ENCODE data around the gene ADAM15.

The ADAM15 gene

DNA sequence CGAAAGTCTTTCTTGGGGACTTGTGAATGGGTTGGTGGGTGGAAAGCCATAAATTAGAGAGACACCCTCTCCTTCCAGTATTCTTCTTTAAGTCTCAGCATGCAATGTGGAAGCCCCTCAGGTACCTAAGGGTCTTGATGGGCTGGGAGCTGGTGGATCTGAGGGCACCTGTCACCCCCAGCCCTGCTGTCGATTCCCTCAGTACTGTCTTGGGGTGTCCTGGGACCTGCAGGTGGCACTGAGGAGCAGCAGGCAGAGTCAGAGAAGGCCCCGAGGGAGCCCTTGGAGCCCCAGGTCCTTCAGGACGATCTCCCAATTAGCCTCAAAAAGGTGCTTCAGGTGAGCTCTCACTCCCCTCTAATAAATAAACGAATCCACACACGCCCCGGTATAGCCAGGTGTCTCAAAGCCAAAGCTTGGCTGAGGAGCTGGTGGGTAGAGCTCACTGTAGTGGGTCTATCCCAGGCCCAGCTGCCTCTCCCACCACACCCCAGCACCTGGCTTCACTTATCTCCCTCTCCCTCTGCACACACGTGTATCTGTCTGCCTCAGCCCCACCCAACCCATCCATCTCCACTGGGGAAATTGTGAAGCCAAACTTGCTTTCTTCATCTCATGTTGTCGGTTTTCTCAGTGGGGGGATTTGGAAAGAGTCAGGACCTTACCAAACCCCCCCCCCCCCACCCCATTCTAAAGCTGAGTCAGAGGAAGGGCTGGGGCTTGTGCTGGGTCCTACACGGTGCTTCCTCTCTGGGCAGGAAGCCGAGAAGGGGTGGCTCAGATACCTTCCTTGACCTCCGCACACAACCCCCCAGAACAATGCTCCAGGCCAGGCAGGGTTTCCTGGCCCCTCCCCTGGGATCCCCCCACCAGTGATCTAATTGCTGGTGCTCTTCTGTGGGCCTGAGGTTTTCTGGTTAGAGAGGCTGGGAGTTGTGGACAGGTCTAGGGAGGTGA lies 1.6 kb downstream of the ADAM15 start:
- DNase-seq = no peak

DNA sequence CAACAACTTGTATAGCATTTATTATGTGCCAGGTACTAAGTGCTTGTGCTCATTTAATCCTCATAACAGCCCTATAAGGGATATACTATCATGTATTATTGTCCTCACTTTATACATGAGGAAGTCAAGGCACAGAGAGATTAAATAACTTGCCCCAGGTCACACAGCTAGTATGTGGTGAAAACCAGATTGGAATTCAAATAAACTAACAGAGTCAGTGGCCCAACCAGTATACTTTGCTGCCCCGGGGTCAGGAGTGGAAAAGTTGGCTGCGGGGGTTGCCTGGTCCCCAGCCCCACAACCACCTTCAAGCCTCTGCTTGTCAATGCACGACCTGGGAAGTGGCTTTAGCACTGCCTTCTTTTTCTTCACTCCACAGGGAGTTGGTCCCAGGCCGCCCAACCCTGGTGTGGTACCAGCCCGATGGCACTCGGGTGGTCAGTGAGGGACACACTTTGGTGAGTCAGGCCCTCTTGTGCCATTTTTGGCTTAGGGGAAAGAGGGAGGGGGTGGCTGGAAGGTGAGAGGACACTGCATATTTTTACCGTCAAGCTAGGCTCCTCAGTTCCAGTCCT lies 2.5 kb downstream of the ADAM15 start:
- no peak for DNase-seq

DNA sequence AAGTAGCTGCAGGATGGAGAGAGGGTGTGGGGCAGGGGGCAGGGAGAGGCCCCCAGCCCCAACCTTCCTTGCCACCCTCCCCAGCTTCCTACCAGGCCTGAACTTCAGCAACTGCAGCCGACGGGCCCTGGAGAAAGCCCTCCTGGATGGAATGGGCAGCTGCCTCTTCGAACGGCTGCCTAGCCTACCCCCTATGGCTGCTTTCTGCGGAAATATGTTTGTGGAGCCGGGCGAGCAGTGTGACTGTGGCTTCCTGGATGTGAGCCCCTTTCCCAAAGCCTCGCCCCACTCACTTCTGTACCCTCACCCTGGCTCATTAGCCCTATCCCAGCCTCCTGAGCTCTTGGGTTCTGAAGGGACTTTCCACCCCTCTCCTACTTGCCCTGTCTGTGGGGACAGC lies 6.0 kb downstream of the ADAM15 start:
- no peak for DNase-seq

DNA sequence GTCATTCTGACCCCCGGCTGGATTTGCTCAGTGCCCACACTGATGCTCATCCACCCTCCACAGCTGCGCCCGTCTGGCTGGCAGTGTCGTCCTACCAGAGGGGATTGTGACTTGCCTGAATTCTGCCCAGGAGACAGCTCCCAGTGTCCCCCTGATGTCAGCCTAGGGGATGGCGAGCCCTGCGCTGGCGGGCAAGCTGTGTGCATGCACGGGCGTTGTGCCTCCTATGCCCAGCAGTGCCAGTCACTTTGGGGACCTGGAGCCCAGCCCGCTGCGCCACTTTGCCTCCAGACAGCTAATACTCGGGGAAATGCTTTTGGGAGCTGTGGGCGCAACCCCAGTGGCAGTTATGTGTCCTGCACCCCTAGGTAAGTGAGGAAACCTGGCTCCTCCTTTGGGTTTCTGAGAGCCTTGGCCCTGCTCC lies 6.7 kb downstream of the ADAM15 start:
- no peak for DNase-seq

DNA sequence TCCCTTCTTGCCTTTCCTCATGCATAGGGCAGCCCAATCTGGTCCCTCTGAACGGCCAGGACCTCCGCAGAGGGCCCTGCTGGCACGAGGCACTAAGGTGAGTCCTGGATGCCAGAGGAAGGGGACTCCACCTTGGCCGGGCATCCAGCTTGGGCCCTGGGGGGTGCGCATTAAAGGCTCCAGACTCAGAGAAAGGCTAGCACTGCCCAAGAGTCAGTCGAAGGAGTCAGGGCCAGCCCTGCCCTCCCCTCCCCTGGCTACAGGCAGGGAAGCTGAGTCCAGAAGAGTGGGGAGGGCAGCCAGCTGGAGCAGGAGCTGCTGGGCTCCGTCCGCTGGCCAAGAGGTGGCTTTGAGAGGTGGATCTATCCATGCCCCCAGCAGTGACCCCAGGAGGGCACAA lies 9.6 kb downstream of the ADAM15 start:
- no peak for DNase-seq

DNA sequence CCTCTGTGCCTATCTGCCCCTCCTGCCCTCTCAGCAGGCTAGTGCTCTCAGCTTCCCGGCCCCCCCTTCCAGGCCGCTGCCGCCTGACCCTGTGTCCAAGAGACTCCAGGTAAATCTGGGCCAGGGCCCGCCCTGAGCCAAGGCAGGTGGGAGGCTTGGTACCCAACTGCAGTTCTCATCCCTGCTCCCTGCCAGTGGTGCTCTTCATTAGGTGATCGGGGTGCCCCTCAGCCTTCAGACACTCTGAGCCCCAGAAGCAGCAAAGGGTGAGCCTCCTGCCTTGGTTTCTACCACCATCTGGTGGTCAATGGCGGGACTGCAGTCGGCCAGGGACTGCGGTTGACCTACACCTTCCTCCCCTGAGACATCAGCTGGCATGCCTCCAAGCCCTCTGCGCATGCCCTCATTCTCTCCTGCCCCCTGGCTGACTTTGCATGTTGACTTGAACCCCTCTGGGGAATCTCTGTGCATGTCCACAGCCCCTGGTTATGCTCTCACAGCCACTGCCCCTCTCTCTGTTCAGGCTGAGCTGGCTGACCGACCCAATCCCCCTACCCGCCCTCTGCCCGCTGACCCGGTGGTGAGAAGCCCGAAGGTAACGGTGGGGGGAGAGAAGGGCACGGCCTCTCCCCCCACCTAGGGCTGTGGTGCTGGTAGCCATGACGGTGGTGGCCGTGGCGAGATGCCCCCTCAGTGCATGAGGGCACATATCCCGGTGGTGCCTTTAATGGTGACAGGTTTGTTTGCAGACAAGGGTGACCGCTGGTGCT lies 10.4 kb downstream of the ADAM15 start:
- peak; percentile 96 for DNase-seq

DNA sequence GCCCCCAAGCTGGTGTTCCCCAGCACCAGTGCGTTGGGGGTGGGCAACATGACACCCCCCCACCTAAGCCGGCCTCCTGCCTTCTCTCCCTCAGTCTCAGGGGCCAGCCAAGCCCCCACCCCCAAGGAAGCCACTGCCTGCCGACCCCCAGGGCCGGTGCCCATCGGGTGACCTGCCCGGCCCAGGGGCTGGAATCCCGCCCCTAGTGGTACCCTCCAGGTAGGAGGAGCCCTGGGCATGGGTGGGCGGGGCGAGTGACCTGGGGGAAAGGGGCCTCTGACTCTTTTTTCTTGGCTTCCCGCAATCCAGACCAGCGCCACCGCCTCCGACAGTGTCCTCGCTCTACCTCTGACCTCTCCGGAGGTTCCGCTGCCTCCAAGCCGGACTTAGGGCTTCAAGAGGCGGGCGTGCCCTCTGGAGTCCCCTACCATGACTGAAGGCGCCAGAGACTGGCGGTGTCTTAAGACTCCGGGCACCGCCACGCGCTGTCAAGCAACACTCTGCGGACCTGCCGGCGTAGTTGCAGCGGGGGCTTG lies 11.1 kb downstream of the ADAM15 start:
- no peak for DNase-seq

DNA sequence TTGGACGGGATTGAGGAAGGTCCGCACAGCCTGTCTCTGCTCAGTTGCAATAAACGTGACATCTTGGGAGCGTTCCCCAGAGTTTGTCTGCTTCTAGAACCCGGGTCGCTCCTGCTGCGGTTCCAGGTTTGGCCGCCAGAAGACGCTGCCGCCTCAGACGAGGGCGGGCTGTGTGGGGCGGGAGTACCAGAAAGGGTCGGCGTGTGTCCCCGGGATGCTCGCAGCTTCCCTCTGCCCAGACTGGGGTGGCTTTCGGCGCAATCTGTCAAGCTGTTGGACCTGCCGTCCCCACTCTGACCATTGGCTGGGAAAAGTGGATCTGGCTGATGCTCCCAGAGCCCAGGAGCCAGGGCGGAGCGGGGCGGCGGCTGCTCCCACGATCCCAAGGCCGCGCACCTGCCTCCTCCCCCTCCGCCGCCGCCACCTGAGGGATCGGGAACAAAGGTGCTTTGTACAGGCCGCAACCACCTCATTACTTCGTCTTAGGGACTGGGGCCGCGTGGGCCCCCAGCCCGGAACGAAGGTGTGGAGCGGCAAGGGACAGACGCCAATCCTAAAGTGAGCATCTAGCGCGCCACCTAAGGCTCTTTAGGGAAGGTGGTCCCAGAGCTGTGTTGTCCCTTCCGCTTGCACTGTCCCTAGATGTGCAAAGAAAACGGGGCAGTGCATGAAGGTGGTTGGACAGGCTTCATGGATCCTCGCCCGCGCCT lies 11.7 kb downstream of the ADAM15 start:
- DNase-seq = peak; percentile 79

DNA sequence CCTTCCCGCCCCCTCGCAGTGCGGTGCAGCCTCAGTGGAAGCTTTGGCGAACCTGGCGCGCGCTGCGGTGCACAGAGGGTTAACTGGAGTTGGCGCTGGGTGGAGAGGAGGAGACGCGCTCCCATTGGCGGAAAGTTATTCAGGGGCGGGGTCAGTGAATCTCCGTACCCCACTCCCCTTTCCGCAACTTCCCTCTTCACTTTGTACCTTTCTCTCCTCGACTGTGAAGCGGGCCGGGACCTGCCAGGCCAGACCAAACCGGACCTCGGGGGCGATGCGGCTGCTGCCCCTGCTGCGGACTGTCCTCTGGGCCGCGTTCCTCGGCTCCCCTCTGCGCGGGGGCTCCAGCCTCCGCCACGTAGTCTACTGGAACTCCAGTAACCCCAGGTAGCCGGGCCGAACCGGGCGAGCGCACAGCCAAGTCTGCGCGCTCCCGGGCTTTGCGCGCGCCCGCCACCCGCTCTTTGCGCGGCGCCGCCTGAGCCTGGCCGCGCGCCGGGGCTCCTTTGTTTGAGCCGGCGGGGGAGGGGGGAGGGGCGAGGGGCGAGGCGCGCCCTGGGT lies 12.5 kb downstream of the ADAM15 start, which contains the start of gene EFNA4:
EFNA4 (plus strand) TSS at position 191 of the 561 bp plus-strand sequence; CDS start at position 275, 84 bp downstream.
- peak; percentile 89 for DNase-seq

DNA sequence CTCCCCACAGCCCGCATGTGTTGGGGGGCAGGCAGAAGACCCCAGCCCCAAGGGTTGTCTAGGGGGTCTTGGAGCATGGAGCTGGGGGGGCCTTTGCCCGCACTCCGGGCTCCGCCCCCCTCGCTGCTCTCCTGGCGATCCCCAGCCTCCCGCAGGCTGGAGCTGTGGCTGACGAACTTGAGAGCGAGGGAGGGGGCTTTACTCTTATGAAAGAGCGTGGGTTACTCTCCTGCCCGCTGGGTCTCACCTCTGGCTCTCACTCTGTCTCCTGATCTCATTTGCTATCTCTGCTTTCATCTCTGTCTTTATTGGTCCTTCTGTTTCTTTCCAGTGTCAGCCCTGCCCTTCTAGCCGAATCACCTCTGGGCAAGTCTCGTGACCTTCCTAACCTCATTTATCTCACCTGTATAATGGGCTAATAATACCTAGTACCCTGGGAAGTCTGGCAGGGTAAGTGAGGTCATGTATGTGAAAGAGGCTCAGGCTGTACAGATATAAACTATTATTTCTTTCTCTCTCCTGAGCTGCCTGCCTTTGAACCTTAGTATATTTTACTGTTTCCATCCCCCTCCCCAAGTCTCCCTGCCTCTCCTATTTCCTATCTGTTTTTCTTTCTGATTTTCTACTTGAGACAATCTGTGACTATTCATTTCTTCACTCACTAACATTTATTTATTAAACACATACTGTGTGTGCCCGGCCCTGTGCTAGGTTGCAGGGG lies 13.2 kb downstream of the ADAM15 start:
- peak; percentile 47 for DNase-seq

DNA sequence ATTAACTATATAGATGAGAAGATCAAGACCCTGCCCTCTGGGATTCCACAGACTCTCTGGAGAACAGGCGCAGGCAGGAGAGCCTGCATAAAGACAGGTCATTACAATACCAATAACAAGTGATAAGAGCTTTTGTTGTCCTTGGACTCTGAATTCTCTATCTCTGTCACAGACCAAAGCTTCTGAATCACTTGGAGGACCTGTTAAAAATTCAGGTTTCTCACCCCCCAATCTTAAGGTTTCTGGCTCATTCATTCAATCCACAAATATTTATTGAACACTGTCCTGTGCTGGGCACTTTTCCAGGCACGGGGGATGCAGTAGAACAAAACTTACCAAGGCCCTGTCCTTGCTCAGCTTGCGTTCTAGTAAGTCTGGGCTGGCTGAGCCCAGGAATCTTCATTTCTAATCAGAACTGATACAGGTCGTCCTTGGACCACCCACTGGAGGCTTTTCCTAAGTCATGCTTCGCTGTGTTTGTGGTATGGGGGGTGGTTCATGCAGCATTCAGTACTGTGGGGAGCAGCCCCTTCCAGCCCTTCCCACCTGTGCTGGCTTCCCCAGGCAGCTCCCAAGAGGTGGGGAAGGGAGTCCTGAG lies 13.8 kb downstream of the ADAM15 start:
- no peak for DNase-seq

DNA sequence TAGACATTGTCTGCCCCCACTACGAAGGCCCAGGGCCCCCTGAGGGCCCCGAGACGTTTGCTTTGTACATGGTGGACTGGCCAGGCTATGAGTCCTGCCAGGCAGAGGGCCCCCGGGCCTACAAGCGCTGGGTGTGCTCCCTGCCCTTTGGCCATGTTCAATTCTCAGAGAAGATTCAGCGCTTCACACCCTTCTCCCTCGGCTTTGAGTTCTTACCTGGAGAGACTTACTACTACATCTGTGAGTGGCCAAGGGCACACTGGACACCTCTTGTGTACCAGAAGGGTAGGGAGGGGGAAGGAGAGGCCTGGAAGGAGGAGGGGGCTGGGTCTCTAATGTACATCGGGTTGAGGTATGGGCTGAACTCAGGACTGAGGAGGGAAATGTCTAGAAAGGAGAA lies 15.7 kb downstream of the ADAM15 start:
- DNase-seq = no peak

DNA sequence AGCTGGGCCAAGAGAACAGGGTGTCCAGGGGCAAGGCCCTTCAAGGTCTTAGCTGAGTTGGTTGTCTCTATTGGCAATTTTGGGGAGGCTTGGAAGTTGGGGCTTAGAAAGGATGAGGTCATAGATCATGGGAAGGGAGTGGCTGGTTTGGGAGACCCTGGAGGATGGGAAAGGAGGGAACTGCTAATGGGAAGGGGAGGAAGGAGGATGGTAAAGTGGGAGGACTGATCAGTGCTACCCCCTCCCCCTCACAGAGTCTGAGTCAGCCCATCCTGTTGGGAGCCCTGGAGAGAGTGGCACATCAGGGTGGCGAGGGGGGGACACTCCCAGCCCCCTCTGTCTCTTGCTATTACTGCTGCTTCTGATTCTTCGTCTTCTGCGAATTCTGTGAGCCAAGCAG lies 17.5 kb downstream of the ADAM15 start:
- DNase-seq = no peak

DNA sequence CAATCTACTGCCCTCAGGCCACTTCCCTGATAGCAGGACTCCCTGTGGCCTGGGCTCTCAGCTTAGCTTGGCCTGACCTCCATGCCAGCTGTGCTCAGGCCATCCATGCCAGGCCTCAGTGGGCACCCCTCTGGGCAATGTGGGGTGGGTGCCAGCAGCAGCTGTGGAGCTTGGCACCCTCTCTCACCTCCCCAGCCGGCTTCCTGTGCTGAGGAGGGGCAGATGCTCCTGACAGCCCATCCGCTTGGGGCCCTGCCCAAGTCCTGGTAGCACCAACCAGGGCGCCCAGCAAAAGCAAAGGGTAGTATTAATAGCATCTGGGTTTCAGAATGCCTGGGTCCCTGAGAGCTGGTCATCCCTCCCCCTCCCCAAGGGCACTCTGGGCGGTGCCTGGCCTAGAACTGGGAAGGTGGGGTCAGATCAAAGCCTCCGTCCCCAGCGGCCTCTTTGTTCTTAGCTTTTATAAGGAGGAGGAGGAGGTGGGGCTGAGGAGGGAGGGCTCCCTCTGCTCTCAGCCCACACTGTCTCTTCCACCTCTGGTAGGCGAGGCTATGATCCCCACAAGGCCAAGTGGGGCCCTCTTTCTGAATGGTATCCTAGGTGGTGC lies 18.5 kb downstream of the ADAM15 start:
- no peak for DNase-seq

DNA sequence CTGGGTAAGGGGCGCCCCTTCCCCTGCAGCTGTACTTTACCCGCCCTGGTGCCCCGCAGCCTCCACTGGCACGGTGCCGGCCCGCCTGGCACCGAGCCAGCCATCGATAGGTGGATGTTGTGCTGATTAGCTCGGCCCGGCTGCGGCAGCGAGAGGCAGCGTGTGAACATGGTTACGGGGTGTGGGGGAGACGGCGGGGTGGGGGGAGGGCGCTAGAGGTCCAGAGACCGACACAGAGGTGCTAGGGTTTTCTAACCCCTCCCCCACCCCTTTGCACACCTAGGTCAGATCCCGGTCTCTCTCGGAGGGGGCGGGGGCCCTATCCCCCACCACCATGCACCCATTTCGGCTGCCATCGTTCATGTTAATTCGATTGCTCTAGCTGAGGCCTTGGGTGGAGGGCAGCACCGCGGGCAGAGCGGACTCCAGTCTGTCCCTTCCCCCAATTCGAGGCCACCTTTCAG lies 19.1 kb downstream of the ADAM15 start:
- DNase-seq = no peak

DNA sequence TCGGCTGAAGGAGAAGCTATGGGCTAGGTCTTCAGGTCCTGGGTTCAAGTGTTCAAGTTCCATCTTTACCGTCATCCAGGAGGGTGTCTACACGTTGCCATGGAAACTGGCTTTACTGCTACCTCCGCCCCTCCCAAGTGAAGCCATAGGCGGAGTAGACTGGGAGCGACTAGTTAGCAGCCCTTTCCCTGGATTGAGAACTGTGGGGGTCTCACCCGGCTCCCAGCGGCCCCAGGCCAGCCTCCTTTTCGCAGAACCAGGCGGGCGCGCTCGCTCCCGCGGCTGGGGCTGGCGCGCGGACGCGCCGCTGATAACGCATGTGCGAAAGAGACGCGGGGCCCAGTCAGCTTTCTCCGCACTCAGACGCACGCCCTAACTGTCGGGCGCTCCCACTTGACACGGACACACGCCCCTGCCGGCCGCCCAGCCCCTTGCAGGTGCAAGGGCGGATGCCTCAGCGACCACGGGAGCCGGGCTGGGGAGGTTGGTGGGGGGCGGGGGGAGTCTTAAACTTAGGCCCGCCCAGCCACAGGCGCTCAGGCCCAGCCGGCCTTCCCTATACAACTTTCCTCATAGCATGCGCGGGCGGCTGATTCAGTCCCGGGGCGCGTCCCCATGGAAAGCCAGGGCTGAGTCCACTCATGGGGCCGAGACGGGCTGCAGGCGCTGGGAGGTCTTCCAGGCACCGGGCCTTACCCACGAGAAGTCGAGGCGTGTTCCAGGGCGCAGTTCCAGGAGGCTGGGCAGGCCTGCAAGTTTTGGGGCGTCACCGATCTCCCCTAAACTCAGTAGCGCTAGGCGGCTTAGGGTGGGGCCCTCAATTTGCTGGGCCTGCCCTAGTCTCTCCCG lies 19.8 kb downstream of the ADAM15 start:
- peak; percentile 82 for DNase-seq

DNA sequence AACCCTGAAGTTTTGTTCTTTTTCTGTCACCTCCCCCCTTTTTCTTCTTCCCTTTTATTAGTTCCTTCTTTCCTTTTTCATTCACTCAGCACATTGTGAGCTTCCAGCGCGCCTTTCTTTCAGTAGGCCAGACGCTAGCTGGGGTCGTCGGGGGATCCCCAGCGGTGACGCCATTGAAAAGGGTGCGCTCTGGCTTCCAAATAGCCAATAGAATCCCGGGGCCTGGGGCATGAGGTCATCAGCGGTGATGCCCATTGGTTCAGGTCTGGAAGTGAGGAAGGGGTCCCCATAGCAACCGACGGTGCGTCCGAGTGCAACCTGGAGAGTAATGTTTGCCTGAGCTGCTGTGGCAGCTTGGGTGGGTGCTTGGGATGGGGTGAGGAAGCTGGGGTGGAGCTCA lies 20.6 kb downstream of the ADAM15 start:
- no peak for DNase-seq

DNA sequence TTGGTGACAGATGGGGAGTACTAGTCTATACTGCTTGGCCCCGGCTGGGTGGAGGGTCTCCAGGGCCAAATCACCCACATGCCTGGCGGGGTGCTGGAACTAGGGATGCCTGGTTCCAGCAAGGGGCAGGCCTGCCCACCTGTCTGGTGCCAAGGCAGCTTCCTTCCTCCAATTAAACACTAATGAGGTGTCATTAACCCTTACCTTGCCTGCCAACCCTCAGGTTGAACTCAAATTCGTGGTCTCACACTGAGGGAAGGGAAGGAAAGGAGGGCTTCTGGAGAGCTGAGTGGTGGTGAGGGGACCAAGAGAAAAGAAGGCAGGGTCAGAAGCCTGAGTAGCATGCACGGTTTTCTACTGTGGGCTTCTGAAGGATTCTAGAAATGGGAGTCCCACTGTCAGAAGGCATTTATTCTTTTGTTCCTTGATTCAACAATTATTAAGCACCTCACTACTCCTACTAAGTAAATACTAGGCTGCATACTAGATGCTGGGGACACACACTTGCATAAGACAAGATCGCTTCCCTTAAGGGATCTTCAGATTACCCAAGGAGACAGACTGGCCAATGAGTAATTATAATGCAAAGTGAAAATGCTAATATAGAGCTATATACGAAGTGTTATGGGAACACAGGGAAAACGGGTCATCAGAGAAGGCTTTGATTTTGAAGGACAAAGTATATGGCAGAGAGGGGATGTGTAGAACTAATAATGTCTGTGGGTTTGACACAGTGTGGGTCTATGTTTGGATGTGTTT lies 21.6 kb downstream of the ADAM15 start:
- no peak for DNase-seq
